Measurements from ENCODE around the gene REG3A.

REG3A gene

DNA sequence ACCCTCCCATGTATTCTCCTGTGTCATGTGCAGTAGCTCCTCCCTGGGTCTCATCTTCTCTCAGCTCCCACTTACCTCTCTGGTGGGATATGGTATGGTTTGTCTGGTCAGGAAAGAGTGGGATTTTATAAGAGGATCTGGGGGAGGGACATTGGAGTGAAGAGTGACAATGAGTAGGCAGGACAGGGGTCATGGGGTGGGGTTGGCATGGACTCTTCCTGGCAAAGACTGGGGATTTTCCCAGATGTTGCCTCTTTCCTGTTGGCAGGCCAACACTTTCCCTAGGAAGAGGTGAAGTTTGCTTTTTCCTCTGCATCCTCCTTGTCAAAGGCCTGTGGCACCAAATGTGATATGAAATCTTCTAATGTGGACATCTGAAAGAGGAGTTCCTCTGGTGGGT is at the start of gene REG3A:
Gene REG3A, minus strand, starts transcription at position 101 of the 400 bp plus-strand sequence. CDS start 348 bp downstream, outside the sequence.
- DNase-seq = no peak

DNA sequence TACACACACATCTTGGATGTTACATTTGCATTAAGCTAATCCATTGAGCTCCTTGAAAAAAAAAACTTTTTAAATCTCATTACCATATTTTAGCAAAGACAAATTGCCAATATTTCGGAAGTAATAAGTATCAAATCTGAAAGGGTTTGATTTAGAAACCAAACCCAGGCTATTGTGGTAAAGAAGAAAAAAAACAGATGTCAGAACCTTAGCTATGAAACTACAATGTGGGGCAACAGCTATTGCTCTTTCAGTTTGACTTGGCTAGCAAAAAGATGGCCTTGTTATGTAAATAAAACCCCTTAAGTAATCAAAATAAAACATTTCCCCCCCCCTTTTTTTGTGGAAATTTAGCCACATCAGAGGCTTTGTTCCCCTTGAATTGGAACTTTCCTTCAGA is 41.2 kb upstream of the REG3A start:
- DNase-seq = no peak

DNA sequence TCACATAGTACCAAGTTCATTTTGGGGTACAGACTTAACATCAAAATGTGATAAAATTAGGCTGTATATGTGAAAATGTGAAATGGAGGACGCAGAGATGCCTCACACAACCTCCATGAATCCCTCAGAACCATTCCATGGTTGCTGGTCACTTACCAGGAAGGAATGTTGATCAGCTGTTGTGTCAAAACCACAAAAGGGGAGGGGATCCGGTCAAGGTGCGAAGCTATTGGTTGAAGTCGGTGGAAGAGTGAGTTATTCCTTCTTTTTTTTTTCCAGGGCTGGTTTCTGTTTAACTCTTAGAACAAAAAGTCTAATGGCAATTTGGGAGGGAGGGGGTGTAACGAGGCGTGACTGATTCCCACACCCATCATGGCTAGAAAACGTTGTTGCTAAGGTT is 32.3 kb upstream of the REG3A start:
- DNase-seq = no peak

DNA sequence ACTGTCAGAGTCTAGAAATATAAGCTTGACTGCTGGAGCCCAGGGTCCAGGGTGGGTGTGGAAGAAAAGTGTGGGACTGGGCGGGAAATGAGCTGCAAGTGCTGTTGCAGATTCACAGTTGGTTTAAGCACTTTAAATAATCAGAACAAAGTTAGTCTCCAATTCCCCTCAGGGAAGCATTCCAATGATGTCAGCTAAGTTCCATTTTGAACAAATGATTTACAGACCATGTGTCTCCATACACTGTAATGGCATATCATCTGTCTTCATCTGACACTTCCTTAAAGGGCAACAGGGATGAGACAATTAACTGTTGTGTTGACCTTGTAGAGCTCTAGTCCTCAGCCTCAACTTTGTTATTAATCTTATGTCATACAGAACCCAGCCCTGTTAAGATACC is 31.5 kb upstream of the REG3A start:
- no peak for DNase-seq

DNA sequence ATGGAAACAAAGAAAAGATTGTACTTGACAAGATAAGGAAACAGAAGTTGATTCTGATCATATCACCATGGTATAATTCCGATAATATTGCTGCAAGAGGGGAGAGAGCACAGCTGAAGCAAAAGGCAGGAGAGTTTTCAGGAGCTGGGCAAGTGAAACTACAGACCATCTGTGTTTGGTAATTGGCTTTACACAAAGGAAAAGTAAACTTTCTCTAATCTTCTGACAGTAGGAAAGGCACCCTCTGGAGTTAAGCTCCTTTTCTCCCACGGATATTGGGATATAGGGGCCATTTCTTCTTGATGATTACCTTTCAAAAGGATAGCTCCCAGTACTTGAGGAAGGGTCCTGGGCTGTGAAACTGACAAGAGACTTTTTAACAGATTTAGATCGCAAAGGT is 29.9 kb upstream of the REG3A start:
- DNase-seq = no peak

DNA sequence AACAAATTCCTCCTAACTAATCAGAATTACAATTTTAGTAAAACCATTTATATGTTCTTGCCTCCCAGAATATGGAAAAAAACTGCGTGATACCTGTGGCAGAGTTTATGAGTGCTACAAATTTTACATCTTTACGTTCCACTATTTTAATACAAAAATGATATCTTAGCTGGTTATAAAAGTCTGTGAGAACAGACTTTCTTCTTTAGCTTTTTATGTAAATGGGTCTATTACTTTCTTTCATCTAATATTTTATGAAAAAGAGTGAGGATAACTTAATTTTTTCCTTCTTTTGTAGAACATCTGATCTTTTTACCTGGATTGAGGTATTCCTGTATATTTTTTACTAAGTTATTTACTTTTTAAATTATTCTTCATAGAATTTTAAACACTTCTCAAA is 22.1 kb upstream of the REG3A start:
- DNase-seq = no peak

DNA sequence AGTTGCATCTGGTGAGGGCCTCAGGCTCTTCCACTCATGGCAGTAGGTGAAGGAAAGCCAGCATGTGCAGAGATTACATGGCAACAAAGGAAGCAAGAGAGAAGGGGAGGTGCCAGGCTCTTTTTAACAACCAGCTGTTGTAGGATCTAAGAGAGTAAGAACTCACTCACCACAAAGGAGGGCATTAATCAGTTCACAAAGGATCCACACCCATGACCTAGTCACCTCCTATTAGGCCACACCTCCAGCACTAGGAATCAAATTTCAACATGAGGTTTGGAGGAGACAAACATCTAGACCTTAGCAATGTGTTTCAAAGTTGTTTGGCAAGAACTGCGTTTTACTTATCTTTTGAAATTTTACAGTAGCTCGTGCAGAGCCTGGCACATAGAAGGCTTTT is 20.5 kb upstream of the REG3A start:
- no peak for DNase-seq

DNA sequence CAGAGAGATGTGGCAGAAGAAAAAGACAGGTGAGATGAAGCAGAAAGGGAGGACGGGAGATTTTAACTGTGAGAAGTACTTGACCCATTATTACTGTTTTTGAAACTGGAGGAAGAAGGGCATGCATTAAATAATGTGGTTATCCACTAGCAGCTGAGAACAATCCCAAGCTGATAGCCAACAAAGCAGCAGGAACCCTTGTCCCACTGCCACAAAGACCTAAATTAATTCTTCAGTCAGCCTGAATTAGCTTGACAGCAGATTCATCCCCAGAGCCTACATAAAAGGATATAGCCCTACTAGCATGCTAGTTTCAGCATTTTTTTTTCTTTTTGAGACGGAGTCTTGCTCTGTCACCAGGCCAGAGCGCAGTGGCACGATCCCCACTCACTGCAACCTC is 19.5 kb upstream of the REG3A start:
- no peak for DNase-seq

DNA sequence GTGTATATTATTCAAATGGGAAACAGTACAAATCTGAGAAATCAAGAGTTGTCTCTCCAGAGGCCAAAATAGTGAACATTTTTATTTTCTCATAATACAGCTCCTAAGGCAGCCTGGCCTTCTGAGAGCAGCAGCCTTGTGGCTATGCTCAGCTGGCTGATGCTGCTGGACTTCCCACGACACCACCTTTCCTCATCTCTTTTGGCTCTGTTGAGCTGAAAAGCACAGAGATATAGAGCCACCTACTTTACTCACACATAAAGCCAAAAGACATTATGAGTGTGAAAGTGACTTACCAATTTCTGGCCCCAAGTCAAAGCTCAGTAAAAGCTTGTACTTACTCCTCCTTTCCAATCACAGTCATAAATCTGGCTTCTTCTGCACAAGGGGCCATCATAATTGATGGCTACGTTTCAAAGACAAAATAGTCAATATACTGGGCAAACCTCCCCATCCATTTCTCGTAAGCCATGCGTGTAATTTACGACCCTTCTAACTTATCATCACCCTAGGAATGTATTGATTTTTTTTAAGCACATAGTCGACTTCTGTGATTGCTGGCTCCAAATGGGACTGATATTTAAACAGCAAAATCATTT is 18.6 kb upstream of the REG3A start:
- no peak for DNase-seq

DNA sequence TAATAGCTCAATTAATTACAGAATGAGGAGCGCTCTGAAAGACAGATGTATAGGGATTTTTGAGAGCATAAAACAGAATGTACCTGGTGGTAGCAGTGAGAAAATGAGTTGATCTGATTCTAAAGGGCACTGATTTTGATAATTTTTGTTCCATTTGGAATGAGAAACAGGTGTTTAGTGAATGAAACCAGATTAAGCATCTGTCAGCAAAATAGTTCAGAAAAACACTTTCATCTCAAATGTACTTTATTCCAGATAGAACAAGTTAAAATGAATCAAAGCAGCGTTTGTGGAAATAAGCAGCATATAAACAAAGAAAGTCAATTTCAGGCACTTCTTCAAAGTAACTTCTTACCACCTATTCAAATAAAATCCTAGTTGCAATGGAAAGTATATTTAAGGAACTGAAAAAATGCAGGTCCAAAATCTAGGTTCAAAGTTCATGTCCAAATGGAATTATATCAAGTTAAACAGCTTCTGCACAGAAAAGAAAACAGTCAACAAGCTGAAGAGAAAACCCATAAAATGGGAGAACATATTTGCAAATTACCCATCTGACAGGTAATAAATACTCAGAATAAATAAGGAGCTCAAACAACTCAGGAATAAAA is 11.9 kb upstream of the REG3A start:
- no peak for DNase-seq

DNA sequence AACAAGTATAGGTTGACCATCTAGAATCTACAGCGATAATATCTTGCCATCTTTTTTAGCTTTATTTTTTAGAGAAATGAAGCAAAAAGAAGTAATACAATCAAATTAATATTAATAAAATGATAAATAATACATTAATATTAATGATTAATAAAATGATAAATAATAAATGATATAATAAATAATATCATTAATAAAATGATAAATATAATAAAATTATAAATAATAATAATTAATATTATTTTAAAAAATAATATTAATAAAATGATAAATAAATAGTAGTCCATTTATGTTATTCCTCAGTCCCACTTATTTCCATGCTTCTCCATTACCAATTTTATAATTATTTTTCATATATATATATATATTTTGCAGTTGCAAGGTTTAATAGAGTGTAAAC is 3.2 kb upstream of the REG3A start:
- no peak for DNase-seq

DNA sequence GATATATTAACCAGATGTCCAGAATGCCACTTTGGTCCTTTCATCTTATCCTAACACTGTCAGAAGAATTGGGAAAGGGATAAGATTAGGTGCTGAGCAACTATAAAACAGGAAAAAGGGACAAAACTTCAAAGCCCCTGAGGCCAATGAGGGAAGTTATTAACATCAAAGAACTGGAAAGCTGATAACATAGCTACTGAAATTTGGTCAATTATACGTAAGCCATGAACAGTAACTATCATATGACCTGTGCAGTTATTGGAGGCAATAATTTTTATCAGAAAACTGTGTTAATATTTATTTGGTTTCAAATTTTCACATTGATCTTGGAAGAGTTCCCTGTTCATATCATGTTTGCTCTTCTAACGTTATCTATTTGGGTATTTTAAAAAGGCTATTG is 2.6 kb upstream of the REG3A start:
- DNase-seq = no peak

DNA sequence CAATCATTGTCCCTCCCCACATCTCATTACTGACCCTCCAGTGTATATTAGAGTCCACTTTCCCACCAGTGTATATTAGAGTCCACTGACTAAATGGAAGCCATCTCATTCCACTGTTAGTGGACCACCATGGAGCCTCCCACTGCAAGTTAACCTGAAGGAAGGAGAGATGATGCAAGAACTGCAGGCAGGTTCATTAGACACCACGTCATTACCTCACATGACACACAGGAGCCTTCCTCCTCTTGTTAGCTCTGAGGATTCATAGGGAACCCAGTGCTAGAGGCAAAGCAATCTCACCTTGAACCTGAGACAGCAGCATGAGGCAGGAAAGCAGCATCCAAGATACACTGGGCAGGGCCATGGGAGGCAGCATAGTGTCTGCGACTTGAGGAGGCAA is 523 bp downstream of the REG3A start:
- no peak for DNase-seq

DNA sequence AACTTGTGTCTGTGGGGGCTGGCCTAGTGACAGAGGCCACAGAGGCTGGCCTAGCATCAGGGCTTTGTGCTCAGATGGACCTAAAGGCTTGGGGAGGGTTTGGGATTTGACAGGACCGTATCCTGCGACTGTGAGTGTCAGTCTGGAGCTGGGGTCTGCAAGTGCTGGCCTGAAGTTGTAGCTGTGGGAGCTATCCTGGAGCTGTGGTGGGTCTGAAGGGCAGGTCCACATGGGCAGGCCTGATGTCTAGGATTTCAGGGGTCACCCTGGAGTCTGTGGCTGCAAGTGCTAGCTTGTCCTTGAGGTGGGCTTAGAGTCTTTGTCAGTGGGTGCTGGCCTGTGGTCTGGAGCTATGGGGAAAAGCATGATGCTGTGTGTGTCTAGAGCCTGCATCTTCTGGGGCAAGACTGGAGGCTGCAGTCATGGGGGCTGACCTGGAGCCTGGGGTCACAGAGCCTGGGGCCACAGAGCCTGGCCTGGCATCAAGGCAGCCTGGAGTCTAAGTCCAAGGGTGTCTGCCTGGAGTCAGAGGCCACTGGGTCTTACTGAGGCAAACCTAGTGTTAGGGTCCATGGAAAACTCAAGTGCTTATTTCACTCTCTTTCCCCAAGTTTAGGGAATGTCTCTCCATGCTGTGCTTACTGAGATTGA is 3.6 kb downstream of the REG3A start:
- DNase-seq = no peak

DNA sequence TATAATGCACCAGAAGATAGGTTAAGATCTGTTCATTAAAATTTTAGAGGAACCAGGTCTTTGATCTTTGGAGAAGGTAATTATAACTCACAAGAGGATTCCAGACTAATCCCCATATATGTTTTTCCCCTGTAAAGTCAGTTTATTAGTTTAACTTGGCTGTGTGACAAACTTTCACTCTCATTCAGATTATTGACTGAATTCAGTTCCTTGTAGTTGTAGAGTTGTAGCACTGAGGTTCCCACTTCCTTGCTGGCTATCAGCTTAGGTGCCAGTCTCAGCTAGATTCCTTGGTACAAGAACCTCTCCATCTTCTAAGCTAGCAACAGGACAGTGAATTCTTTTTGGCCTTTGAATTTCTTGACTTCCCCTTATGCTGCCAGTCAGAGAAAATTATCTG is 20.1 kb downstream of the REG3A start:
- DNase-seq = no peak

DNA sequence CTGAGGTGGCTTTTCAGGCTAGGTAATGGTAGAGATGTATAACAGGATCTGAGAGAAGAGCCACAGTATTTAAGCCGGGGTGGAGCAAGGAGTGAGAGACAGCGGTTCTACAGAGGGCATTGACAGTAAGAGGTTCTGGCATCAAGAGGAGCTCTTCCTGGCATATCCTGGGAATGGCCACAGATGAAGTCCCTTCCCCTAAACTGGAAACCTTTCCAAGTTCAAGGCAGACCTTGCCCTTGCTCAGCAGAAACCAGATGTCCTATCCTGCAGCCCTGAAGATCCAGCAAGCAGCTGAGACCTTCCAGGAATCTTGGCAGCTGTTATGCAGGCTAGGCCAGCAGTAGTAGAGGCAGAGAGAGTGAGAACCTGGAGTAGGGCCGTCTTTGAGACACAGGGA is 21.2 kb downstream of the REG3A start:
- DNase-seq = no peak

DNA sequence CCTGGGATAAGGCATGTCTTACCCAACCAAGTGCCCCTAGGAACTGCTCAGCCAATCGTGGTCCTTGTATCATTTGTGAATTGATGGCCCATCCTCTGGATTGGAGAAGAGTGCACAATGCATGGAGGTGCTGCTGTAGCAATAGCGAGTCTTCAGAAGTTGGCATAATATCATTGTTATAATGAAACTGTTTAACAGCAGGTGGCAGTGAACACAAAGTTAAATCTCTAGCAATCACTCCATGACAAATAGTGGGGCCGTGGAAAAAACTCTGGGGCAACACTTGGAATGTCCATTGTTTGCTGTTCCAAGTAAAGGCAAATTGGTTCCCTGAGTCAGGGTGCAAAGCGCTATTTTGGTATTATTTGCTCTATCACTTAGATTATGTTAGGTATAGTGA is 27.9 kb downstream of the REG3A start:
- DNase-seq = no peak

DNA sequence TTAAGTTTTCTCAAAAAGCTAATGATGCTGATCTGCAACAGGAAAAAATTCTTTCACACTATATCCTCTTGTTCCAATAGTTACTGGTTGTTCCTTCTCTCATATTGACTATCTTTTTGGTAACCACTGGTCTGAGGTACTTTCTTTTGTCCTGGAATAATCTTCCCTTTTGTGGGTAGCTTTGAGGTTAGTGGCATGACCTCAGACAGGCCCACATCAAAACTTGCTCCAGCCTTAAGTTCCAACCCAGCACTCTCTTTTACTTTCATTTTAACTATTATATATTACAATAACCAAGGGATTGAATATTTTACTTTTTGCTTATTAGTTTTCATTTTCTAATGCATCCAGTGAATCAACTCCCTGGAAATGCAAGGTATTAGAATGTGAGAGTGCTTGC is 29.7 kb downstream of the REG3A start:
- DNase-seq = no peak

DNA sequence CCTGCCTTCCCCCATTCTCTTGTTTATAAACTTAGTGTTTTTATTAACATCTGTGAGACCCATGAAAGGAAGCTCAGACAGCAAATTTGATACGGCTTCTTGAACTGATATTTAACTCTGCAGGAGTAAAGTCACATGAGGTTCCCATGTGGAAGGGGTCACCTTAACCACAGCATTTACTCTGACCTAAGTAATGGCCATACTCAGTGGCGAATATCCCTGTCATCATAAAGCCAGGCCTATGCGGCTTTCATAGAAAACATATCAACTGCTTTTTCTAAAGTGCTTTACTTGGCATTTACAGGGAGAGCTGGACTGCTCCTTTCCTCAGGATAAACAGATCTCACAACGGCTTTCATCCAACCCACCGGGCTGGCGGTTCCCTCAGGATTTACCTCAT is 30.3 kb downstream of the REG3A start:
- DNase-seq = no peak

DNA sequence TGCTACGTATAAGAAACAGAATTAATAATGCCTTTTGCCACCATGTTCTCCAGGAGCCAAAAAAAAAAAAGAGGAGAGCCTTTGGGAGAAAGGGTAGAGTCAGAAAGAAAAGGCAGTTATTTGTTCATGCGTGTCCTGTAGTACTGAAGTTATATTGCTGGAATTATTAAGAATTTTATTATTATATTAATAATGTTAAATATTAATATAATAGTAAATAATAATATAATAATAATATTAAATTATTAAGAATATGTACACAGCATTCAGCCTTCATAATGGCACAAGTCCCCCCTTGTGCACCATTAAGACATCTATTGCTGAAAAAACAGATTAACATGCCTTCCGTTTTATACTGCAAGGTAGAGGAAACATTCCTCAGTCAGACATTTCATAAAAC is 31.1 kb downstream of the REG3A start:
- no peak for DNase-seq

DNA sequence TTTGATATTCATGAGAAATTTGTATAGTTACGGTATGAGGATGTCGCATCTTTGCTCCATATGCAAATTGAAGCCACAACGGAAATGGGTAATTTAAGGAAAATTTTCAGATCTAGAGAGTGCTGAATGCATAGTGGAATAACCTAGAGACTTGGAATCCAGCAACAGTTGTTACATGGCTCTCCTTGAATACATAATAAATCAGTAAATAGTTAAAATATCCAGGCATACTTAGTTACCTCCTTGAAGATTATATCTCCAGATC is 33.9 kb downstream of the REG3A start:
- DNase-seq = no peak

DNA sequence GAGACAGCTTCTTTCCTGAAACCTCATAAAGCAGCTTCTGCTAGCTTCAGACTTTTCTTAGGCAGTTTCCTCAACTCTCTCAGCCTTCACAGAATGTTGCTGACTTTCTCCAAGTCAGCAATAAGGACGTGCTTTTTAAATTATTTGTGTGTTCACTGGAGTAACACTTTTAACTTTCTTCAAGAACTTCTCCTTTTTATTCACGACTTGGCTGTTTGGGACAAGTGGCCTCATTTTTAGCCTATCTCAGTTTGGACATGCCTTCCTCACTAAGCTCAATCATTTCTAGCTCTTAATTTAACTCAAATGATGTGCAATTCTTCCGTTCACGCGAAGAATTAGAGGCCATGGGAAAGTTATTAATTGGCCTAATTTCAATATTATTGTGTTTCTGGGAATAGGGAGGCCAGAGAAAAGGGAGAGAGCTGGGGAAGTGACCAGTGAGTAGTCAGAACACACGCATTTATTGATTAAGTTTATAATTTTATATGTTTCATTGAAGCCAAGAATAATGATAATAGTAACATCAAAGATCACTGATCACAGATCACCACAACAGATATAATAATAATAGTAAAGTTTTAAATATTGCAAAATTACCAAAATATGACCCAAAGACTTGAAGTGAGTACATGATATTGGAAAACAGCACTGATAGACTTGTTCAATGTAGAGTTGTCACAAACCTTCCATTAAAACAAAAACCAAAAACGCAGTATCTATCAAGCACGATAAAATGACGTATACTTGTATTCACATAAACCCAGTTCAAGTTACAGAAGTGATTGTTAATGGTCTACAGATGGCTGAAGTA is 34.4 kb downstream of the REG3A start:
- no peak for DNase-seq

DNA sequence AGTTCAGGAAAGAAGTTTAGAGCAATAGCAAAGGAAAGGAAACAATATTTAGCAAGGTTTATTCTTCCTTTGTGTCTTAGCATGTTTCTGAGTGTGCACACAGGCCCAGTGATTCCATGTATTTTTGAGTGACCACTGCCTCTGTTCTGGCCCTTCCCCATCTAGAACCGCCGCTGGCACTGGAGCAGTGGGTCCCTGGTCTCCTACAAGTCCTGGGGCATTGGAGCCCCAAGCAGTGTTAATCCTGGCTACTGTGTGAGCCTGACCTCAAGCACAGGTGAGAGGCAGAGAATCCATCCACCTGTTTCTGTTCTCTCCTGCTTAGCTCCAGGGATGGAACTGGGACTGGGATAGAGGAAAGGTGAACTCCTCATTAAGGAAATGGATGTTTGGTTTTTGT is 36.9 kb downstream of the REG3A start:
- no peak for DNase-seq

DNA sequence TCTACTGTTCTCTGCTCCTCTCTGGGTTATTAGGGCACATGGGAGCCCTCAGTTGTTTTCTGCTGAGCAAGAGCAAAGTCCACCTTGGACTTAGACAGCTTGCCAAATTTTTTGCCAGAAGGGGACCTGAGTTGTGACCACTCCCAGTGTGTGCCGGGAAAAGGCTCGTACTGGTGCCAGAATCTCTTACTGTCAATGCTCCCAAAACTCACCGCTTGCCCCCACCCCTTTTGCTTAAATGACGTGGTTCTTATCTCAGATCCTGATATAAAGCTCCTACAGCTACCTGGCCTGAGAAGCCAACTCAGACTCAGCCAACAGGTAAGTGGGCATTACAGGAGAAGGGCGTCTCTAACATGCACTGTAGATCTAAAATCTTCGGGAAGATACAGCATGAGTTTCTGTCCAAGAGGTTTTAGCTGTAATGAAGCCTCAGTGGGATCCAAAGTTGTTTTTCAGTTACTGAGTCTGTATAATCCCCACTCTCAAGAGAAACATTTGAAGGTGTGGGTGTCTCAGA is 39.3 kb downstream of the REG3A start, which contains the start of gene REG1A:
Gene REG1A, plus strand, starts transcription at position 295 of the 520 bp plus-strand sequence. CDS start 374 bp downstream, outside the sequence.
- no peak for DNase-seq

Data from SHP77 treated with DMSO at 0.1 percent for 48 hours (cell line).